ENCODE data around the gene LMAN1L. TPM values are rescaled to one million over a fixed set of nuclear protein-coding genes. Genes with fewer than 3 reads are reported as not detected.

LMAN1L gene
- total and polyA plus RNA-seq, 2 of the 4 experiments (the other 2 are of a cell fraction): not detected

DNA sequence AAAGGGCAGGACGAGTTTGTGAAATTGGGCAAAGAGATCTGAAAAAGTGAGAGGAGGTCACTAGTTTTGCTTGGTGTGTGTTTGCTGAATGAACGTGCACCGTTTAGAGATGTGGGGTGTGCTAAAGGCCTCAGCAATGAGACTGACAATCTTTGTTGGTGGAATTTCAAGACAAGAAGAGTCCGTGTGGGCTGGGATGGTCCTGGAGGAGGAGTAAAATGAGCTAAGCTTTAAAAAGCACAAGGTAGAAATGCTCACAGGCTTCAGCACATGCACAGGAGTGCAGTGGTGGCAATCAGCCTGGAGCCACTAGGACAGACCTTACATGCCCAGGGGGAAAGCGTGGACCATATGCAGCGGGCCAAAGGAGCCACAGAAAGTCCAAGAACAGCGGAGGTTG lies 12.3 kb downstream of the LMAN1L start:
- DNase-seq (no peak), ATAC-seq (ENCODE audit: low read depth) (no peak)
- in situ Hi-C loops (cut with MboI; ENCODE audit: low sequenced_read_pairs) (no loop called here), intact Hi-C loops (cut with micrococcal nuclease) (no loop called here), dilution Hi-C loops (cut with HindIII; ENCODE audit: low sequenced_read_pairs, unreplicated experiment) (no loop called here)
- WGBS, 2 experiments (ENCODE audit: extremely low coverage in 2 of 2, insufficient read length in 1 of 2): 51% methylated on average over 6 of the region's 7 CpGs; no CpG with 5 or more reads in 1 of the 2 experiments
- Histone ChIP-seq H4K5ac (ENCODE audit: low read depth, low read length) (no peak overlapping the region), H3K4ac (ENCODE audit: low read depth, low read length) (no peak overlapping the region), H2AK9ac (replicated peaks; ENCODE audit: low read depth, low read length, poor library complexity) (no peak overlapping the region), H3K9me1 (ENCODE audit: insufficient read depth, low read length) (no peaks in the 10 kb centered on the region), H4K8ac (ENCODE audit: low read depth in 2 of 2, low read length in 2 of 2) (no peak overlapping the region), H2AFZ (replicated peaks; ENCODE audit: low read length, poor library complexity) (no peak overlapping the region), H2BK15ac (ENCODE audit: low read depth, low read length) (no peak overlapping the region), H3K9ac (ENCODE audit: low read depth, low read length) (no peak overlapping the region), H3K27me3 (ENCODE audit: control insufficient read depth, insufficient read depth, low read length) (peaks cover 71% of the 10 kb centered on the region), H3K56ac (ENCODE audit: extremely low read depth, insufficient read depth, low read length) (no peak overlapping the region), H4K20me1 (ENCODE audit: insufficient read depth, low read length) (no peaks in the 10 kb centered on the region; the same call in 1 of the 2 replicates), H2BK120ac (ENCODE audit: low read depth, low read length) (no peak overlapping the region), H2AK5ac (ENCODE audit: low read depth, low read length) (no peak overlapping the region), H2BK5ac (ENCODE audit: low read depth, low read length, poor library complexity, severe bottlenecking) (no peak overlapping the region), H3K4me3 (ENCODE audit: insufficient read depth, low read depth, low read length) (no peak overlapping the region), H4K91ac (ENCODE audit: insufficient read depth, low read depth, low read length) (no peak overlapping the region), H3K23ac (ENCODE audit: low read depth, low read length) (no peak overlapping the region), H3K27ac (ENCODE audit: insufficient read depth, low read length) (no peak overlapping the region), H3K14ac (replicated peaks; ENCODE audit: low read depth, low read length) (no peak overlapping the region), H3K79me1 (ENCODE audit: low read depth in 1 of 2, low read length in 2 of 2) (no peaks in the 10 kb centered on the region), H3K4me1 (ENCODE audit: control insufficient read depth, insufficient read depth, low read length) (no peaks in the 10 kb centered on the region), H3K36me3 (ENCODE audit: control insufficient read depth, insufficient read depth, low read length) (no peaks in the 10 kb centered on the region), H3K18ac (ENCODE audit: low read depth, low read length) (no peak overlapping the region), H3K9me3 (ENCODE audit: control insufficient read depth, insufficient read depth, low read length) (no peaks in the 10 kb centered on the region), H2BK20ac (ENCODE audit: low read depth, low read length) (no peak overlapping the region), H3K4me2 (ENCODE audit: low read depth, low read length) (no peak overlapping the region)
- POLR2A ChIA-PET (ENCODE audit: unreplicated experiment): no interaction called here
- CTCF ChIA-PET: no interaction called here
- no TSS peak for BruUV-seq (replicated peaks)
- TF ChIP-seq USF2 (IDR thresholded peaks at IDR 0.05; ENCODE audit: low read depth, low read length): no peak
- TF ChIP-seq MAZ (IDR thresholded peaks at IDR 0.05; ENCODE audit: borderline replicate concordance, low read depth, low read length): no peak
- TF ChIP-seq, protein P1, sequence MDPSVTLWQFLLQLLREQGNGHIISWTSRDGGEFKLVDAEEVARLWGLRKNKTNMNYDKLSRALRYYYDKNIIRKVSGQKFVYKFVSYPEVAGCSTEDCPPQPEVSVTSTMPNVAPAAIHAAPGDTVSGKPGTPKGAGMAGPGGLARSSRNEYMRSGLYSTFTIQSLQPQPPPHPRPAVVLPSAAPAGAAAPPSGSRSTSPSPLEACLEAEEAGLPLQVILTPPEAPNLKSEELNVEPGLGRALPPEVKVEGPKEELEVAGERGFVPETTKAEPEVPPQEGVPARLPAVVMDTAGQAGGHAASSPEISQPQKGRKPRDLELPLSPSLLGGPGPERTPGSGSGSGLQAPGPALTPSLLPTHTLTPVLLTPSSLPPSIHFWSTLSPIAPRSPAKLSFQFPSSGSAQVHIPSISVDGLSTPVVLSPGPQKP (IDR thresholded peaks at IDR 0.05; ENCODE audit: borderline replicate concordance, low read depth, low read length): no peak
- no peak for TF ChIP-seq RCOR1 (IDR thresholded peaks at IDR 0.05; ENCODE audit: insufficient replicate concordance, low read length)
- no peak for TF ChIP-seq BHLHE40 (IDR thresholded peaks at IDR 0.05; ENCODE audit: low read depth, low read length)
- no peak for TF ChIP-seq SMC3 (IDR thresholded peaks at IDR 0.05; ENCODE audit: low read depth, low read length)
- TF ChIP-seq MXI1 (IDR thresholded peaks at IDR 0.05; ENCODE audit: borderline replicate concordance, low read depth, low read length): no peak
- no peak for TF ChIP-seq POLR2A (IDR thresholded peaks at IDR 0.05; ENCODE audit: low read depth, low read length)
- TF ChIP-seq, protein P2, sequence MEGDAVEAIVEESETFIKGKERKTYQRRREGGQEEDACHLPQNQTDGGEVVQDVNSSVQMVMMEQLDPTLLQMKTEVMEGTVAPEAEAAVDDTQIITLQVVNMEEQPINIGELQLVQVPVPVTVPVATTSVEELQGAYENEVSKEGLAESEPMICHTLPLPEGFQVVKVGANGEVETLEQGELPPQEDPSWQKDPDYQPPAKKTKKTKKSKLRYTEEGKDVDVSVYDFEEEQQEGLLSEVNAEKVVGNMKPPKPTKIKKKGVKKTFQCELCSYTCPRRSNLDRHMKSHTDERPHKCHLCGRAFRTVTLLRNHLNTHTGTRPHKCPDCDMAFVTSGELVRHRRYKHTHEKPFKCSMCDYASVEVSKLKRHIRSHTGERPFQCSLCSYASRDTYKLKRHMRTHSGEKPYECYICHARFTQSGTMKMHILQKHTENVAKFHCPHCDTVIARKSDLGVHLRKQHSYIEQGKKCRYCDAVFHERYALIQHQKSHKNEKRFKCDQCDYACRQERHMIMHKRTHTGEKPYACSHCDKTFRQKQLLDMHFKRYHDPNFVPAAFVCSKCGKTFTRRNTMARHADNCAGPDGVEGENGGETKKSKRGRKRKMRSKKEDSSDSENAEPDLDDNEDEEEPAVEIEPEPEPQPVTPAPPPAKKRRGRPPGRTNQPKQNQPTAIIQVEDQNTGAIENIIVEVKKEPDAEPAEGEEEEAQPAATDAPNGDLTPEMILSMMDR (conservative IDR thresholded peaks at IDR 0.05; ENCODE audit: low read depth, low read length): no peak
- no peak for TF ChIP-seq RAD21 (IDR thresholded peaks at IDR 0.05; ENCODE audit: low read length)
- TF ChIP-seq CEBPB (IDR thresholded peaks at IDR 0.05; ENCODE audit: low read depth, low read length): no peak
- no peak for TF ChIP-seq NFE2L2 (IDR thresholded peaks at IDR 0.05; ENCODE audit: low read depth, low read length)
- TF ChIP-seq MAFK (IDR thresholded peaks at IDR 0.05; ENCODE audit: low read depth, low read length): no peak

Data from IMR-90 (cell line).